HG02763 (cell line): Measurements from ENCODE around the gene TULP4.
"Not testable (repeated sequence)": the region's sequence is repeated elsewhere in the genome, so short reads cannot be mapped to it uniquely, and the experiment has no call there.

Source experiments
- ATAC-seq: cut with Tn5 transposase; IDR thresholded peaks from one replicate; pipeline ENCODE4 v1.9.1; 2021; ENCODE audit warnings: mild to moderate bottlenecking, moderate library complexity; ENCODE audit not compliant: unreplicated experiment

Gene TULP4

DNA sequence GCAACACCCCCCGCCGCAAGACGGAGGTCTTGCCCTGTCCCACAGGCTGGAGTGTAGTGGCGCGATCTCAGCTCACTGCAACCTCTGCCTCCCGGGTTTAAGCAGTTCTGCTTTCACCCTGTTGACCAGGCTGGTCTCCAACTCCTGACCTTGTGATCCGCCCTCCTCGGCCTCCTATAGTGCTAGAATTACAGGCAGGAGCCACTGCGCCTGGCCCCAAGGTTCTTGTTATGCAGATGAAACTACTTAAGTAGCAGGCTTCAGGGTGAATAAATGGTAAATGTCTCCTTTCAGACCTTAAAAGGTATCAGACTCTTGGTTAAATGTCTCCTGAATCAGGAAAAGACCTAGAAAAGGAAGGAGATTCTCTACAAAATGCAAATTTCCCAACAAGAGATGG is 152.2 kb downstream of the TULP4 start:
- no peak for ATAC-seq

DNA sequence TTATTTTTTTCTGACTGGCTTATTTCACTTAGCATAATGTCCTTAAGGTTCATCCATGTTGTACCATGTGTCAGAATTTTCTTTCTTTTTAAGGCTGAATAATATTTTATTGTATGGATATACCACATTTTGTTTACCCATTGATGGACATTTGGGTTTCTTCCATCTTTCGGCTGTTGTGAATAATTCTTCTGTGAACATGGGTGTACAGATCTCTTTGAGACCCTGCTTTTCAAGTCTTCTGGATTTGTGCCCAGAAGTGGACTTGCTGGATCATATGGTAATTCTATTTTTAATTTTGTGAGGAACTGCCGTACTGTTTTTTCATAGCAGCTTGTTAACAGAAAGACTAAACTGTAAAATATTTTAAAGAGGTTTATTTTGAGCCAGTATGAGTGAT is 153.0 kb downstream of the TULP4 start:
- ATAC-seq = no peak

DNA sequence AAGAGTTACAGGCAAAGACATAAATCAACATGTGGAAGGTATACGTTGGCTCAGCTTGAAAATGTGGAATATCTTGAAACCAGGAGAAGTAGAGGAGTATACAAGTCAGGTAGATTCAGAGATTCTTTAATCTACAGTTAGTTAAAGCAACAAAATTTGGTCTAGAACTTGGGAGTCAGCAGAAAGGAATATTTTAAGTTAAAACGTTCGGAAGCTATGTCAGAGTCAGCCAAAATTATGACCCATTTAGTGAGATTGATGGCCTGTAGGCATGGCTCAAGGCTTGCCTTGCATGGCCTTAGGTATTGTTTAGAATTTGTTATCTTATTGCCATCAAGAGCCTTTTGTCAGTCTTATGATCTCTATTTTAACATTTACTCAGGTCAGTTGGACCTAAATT is 153.5 kb downstream of the TULP4 start:
- ATAC-seq = no peak

DNA sequence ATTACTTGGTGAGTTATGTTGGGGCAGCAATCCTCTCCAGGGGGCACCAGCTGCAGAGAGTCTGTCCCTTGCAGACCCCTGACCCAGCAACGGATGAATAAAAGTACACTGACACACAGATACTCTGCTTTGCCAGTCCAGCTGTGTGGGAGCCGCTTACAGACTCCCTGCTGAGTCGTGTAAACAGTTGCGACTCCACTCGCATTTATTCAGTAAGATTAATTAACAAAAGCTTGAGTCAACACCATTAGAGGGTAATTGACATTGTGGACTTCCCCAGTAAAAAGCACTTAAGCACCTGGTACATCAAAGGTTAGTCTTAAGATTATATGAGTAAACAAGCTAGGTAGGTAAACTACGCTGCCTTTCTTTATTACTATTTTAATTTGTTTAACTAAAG is 155.7 kb downstream of the TULP4 start:
- ATAC-seq = no peak

DNA sequence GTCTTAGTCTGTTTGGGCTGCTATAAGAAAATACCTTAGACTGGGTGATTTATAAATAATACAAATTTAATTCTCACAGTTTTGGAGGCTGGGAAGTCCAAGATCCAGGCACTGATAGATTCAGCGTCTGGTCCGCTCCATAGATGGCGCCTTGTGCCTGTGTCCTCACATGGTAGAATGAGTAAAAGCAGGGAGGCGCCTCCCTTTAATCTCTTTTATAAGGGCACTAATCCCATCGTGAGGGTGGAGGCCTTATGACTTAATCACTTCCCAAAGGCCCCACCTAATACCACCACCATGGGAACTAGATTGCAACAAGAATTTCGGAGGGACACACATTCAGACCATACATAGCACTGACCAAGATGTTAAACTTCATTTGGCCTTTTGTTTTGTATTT is 156.4 kb downstream of the TULP4 start:
- ATAC-seq = no peak

DNA sequence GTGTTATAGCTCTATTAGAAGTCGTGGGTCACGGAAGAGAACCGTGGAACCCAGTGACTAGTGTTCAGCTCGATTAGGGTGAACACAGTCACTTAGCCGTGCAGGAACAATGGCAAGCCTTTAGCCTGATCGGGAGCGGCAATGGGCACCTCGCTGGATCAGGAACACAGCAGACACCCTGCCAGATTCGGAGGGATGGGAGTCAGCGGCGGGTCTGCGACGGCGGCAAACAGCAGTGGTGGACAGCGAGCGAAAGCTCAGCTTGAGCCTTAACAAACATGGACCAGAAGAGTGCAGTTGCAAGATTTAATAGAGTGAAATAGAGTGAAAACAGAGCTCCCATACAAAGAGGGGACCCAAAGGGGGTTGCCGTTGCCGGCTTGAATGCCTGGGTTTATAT is 157.8 kb downstream of the TULP4 start:
- not testable (repeated sequence) for ATAC-seq

DNA sequence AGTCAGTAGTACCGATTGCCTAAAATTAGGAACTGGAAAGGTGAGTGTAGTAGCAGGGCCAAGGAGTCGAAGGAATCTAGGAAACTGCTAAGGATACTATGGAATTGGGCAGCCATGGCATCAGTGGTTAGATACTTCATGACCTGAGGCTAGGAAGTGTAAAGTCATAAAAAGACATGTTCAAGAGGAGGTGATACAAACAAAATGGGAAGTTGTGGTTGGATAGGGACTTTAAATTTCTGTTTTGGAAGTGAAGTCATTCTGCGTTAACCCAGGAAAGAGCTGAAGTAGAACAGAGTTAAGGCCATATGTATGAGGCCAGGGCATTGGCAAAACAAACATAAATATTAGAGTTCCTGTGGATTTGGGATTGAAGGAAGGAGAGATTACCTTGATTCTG is 159.1 kb downstream of the TULP4 start:
- ATAC-seq = no peak

DNA sequence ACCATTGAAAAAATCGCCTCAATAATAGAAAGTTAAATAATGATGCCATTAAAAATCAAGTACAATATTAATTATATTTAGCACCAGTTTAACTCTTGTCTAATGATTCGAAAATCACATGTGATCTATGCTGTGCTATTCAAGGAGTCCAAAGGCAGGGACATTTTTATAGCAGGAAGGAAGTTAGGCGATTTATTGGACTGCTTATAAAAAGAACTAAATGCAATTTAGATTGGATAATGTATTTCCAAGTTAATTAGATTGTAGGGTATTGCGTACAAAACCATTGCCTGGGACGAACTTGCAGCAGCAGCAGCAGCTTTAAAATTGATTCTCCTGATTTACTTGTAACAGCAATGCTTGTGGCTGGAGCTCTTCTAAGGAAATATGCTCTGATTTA is 160.2 kb downstream of the TULP4 start:
- ATAC-seq = no peak

DNA sequence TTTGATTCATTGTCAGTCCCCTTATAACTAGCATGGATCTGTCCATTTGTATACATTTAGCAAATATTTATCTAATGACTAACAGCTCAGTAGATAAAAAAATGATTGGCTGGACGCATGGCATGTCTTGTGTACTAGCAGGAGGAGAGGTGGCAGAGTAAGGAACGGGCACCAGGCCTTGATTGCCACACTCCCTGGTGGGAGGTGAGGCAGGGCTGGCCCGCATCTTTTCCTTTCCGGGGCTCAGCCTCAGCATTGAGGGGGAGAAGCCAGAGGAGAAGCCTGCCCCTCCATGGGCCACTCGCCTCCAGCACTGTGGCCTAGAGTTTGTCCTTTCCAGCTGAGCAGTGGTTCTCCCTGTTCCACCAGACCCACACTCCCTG is 162.7 kb downstream of the TULP4 start:
- no peak for ATAC-seq

DNA sequence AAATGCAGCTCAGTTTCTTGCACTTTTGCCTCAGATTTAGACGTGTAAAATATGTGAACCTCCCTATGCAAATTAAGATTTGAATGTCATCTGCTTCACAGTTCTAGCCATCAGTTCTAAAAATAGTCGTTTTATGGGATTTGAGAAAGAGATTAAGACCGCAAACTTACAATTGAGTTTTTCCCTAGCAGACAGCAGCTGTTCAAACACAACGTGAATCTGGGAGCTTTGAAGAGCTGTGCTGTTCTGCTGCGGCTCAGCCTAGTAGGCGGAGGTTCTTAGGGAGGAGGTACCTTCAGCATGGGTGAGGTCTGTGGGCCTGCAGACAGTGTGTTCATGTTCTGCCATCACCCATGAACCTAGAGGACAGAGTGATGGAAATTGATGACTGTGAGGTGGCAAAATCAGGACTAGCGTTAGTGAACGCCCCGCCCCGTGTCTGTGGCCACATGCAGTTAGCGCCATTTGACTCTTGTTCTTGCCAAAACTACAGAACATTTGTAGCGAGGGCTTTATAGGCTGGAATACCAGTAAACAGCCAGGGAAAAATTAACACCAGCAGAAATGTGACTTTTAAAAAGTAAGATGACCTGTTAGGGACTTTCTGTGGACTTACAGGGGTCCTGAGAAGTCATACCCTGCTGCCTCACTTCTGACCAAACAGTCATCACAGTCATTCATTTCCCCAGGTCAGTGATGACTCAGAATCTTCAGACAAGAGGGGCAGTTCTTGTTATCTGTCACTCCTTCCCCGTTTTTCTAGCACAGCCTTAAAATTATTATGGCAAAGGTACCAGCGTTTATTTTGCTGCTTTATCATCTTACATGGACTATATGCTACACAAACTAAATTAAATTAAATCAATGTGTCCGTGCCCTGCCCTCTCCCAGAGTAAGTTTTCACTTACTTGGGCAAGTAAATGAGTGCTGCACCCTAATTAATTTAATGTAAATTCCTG is 163.4 kb downstream of the TULP4 start:
- peak; percentile 83 for ATAC-seq

DNA sequence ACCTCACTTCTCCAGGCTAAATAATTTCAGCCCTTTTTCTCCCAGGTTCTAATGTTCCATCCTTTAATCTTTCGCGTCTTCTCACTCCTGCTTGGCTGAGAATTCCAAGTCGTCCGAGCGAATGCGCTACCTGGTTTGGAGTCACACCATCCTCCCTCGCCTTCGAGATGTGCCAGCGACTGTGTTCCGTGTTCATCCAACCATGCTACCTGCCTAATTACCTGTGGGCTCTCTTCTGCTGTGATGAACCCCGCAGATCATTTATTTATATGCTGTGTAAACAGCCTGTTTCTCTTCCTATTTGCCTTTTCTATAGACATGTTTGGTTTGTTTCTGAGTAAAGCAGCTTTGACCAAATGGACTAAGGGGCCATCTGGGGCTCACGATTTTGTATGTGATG is 164.1 kb downstream of the TULP4 start:
- ATAC-seq = no peak

DNA sequence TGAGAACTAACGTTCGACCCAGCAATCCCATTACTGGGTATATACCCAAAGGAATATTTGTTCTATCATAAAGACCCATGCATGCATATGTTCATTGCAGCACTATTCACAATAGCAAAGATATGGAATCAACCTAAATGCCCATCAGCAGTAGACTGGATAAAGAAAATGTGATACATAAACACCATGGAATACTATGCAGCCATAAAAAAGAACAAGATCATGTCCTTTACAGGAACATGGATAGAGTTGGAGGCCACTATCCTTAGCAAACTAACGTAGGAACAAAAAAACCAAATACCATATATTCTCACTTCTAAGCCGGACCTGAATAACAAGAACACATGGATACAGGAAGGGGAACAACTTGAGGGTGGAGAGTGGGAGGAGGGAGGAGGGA is 165.5 kb downstream of the TULP4 start:
- not testable (repeated sequence) for ATAC-seq

DNA sequence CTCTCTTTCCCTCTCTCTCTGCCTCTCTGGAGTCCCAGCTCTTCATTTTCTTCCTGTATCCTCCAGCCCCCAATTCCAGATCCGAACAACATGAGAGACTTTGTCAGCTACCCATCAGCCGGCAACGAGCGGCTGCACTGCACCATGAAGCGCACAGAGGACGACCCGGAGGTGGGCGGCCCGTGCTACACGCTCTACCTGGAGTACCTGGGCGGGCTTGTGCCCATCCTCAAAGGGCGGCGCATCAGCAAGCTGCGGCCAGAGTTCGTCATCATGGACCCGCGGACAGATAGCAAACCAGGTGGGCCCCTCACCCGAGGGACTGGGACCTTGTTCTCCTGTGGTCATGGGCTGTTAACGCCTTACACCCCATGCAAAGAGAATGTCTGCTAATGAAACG is 168.7 kb downstream of the TULP4 start:
- ATAC-seq = no peak

DNA sequence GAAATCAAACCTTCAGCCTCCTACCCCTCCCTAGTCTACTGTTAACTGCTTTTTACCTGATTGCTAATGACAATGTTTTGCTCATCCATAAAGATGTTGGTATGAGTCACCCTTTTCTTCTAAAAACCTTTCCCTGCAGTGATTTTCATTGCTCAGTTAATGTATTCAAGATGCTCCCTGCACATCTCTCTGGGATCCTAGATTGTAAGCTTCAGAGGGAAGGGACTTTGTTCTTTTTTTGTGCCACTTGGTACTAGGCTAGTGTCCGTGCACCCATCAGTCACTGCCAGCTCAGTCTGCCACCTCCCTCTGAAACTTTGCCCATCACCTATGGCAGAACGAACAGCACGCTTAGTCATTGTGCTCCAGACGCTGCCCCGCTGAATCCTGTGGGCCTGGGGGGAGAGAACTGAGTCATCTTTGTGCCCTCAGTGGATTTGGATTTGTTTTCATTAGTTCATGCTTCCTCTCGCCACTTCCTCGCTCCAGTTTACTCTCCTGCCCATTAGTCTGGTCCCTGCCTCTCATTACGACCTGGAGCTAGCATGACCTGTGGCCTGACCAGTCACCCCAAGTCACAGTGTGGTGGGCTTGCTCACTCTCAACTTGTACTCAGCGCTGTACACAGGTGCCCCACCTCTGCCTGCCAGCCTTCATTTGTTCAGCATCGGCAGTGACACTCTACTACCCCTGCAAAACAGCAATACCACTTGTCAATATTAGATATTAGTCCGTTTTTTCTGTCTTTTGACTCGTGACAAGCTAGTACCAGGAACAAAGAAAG is 169.6 kb downstream of the TULP4 start:
- ATAC-seq = no peak

DNA sequence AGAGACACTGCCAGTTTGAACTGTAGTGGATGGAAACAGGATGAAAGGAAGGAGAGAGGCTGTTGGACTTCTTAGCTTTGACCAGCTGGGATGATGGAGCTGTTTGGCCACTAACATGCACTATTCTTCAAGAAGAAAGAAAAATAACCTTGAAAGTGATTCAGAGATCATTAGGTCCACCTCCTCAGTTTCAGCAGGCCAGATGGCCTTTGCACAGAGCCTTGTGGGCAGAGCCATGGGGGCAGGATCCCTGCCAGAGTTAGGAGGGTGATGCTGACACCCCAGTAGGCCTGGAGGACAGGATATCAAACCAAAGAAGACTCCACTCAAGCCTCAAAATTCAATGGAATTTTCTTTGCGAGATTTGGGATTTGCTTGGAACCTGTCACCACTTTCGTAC is 173.2 kb downstream of the TULP4 start:
- ATAC-seq = no peak

DNA sequence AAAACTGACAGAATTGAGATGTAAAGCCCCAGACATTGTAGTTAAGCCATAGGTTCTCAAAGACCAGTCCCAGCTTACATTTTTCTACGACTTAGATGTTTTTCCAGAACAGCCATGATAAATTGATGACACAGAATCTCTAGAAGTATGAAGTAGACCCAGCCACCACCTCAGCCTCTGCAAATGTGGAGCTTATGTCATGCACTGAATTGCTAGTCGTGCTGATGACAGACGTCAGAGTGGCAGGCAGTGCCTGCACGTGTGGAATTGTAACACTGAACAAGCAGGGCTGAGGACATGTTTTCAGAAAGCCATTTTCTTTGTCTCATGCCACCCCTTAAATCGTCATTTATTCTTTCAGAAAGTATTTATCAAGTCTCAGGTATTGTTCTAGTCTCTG is 175.2 kb downstream of the TULP4 start:
- ATAC-seq = no peak

DNA sequence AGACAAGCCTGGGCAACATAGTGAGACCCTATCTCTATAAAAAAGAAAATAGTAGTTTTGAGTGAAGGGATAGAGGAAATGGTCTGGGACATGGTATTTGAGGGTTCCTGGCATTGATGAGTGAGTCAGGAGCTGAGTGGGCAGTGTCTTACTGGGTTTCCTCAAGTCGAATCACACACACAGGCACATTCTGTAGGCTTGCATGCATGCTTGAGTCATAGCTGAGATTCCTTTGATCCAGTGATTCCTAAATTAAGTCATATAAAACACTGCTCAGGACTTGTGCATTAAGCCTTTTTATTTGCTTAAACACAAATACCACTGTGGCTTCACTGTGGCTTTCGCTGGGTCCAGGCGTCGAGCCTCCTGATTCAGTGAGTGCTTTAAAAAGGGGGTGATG is 175.8 kb downstream of the TULP4 start:
- no peak for ATAC-seq

DNA sequence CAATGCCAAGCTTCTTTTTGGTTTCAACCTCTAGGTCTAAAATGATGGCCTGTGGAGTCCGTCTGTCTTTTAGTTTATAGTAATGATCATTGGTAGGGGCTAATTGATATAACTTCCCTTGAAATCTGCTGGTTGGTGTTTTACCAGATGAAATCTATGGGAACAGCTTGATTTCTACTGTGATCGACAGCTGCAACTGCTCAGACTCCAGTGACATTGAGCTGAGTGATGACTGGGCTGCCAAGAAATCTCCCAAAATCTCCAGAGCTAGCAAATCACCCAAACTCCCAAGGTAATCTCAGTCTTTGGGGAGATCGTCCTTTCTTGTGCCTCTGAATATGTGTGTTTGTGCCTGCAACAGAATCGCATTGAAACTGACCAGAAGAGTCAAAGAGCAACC is 177.2 kb downstream of the TULP4 start:
- no peak for ATAC-seq

DNA sequence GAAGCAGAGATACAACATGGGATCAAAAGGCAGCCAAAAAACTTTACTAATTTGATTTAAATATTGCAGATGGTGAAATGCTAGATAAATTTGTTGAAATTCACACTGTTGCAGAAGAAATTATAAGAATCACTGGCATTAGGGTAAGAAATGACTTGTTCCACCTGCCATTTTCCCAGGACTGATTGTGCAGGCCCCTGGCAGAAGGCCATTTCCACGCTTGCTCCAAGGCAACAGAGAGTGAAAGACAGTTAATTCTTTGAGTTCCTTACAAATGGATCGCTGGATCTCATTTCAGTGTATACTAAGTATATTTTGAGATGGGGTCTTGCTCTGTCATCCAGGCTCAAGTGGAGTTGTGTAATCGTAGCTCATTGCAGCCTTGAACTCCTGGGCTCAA is 180.6 kb downstream of the TULP4 start:
- no peak for ATAC-seq

DNA sequence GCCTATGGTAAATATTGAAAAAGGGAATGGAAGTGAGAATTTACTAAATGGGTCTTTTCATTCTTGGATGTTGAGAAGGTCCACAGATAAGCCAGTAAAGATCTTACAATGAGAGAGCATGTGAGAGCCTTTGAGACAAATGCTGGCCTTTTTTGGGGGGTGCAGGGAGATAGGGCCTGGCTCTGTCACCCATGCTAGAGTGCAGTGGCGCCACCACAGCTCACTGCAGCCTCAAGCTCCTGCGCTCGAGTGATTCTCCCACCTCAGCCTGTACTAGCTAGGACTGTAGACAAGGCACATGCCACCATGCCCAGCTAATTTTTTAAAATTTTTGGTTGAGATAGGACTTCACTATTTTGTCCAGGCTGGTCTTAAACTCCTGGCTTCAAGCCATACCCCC is 184.4 kb downstream of the TULP4 start:
- ATAC-seq = no peak

DNA sequence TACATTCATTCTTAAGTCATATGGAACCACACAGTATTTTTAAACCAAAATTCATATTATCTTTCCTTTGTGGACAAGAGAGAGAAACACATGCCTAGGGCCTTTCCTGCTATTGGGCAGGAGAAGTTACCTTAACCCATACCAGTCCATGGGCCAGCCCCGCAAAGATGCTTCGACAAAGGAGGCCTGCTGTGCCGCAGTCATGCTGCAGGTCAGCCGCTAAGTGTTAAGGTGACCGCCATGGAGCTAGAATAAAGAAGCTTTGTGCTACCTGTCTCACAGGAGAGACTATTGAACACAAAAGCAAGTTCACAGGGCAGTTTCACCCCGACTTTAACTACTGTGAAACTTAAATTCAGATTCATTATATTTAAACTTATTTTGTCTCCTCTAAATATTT is 185.4 kb downstream of the TULP4 start:
- no peak for ATAC-seq

DNA sequence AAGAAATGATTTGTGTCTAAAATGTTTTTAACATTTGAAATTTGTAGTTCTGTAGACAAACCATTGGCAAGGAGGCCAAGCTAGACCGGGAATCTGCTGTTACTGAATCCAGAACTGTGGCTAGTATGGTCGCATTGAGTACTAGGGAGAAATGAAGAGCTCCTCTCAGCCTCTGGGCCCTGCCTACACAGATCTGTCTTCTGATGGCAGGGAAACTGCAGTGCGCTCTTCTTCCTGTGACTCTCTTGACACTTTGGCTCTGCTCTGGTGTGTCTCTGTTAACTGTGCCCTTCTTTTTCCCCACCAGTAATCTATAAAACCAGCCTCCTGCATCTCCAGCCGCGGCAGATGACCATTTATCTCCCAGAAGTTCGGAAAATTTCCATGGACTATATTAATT is 186.1 kb downstream of the TULP4 start:
- ATAC-seq = no peak
